GM18508 (cell line): ENCODE data around the gene COL4A5.

Source experiments
- ATAC-seq: cut with Tn5 transposase; IDR thresholded peaks from one replicate; pipeline ENCODE4 v1.9.1; 2021; ENCODE audit warnings: moderate number of reproducible peaks; ENCODE audit not compliant: insufficient read depth, unreplicated experiment

The COL4A5 gene

GRCh38 chrX:108610141-108610540, 170.5 kb downstream of the COL4A5 start:
- no peak for ATAC-seq

GRCh38 chrX:108614616-108615015, 175.0 kb downstream of the COL4A5 start:
- no peak for ATAC-seq

GRCh38 chrX:108640817-108641216, 201.2 kb downstream of the COL4A5 start:
- ATAC-seq: no peak

- no peak for ATAC-seq
Observed at GRCh38 chrX:108641589-108642272, 202.1 kb downstream of the COL4A5 start.

- ATAC-seq: no peak
Observed at GRCh38 chrX:108642273-108642628, 202.6 kb downstream of the COL4A5 start.

- ATAC-seq: no peak
Observed at GRCh38 chrX:108664701-108665100, 225.1 kb downstream of the COL4A5 start.

- ATAC-seq: no peak
Observed at GRCh38 chrX:108666101-108666500, 226.5 kb downstream of the COL4A5 start.

GRCh38 chrX:108671526-108671925, 231.9 kb downstream of the COL4A5 start:
- no peak for ATAC-seq

GRCh38 chrX:108696690-108697089, 257.1 kb downstream of the COL4A5 start:
- ATAC-seq: no peak

- no peak for ATAC-seq
Observed at GRCh38 chrX:108699368-108699767, 259.7 kb downstream of the COL4A5 start.

- ATAC-seq: no peak
Observed at GRCh38 chrX:108701633-108702032, 262.0 kb downstream of the COL4A5 start.

GRCh38 chrX:108702530-108702929, 262.9 kb downstream of the COL4A5 start:
- ATAC-seq: no peak

GRCh38 chrX:108704839-108705238, 265.2 kb downstream of the COL4A5 start:
- no peak for ATAC-seq

GRCh38 chrX:108712886-108713285, 273.2 kb downstream of the COL4A5 start:
- no peak for ATAC-seq

- no peak for ATAC-seq
Observed at GRCh38 chrX:108722561-108722960, 282.9 kb downstream of the COL4A5 start.

GRCh38 chrX:108726748-108727147, 287.1 kb downstream of the COL4A5 start:
- no peak for ATAC-seq

- ATAC-seq: no peak
Observed at GRCh38 chrX:108731153-108731552, 291.5 kb downstream of the COL4A5 start.

- no peak for ATAC-seq
Observed at GRCh38 chrX:108732630-108733321, 293.1 kb downstream of the COL4A5 start.

GRCh38 chrX:108734426-108734825, 294.8 kb downstream of the COL4A5 start:
- no peak for ATAC-seq

- ATAC-seq: no peak
Observed at GRCh38 chrX:108735091-108735678, 295.5 kb downstream of the COL4A5 start.

- no peak for ATAC-seq
Observed at GRCh38 chrX:108735679-108736508, 296.3 kb downstream of the COL4A5 start.
